CD14-positive monocyte (primary cell): ENCODE data around the gene CFAP92. TPM values are rescaled to one million over a fixed set of nuclear protein-coding genes. Genes with fewer than 3 reads are reported as not detected.

Experiments used
- DNase-seq, 3 donors: peaks; one replicate each; pipeline ENCODE4 v3.0.0-alpha.2; 2011 to 2022
- H2AFZ ChIP-seq: 2 replicates; pipeline ENCODE4 v1.6.0; 2012; ENCODE audit warnings: mild to moderate bottlenecking, low read depth, low read length, inconsistent platforms; ENCODE audit not compliant: insufficient read depth, poor library complexity, severe bottlenecking
- H3K27ac ChIP-seq, 2 donors: 1 replicate in 1 of 2; 2 replicates in 1 of 2; pipeline ENCODE4 v1.5.1; 2012 to 2013; ENCODE audit warnings: low read length in 2 of 2, control low read depth in 1 of 2, inconsistent platforms in 1 of 2, low read depth in 1 of 2, mild to moderate bottlenecking in 1 of 2
- H3K27me3 ChIP-seq, 2 donors: one replicate each; pipeline versions ENCODE4 v1.6.0 to v1.6.1; 2011 to 2013; ENCODE audit warnings: low read length in 2 of 2; ENCODE audit not compliant: control insufficient read depth in 2 of 2, insufficient read depth in 2 of 2
- H3K36me3 ChIP-seq, 2 donors: replicated peaks in 1 of 2; 1 replicate in 1 of 2; 2 replicates in 1 of 2; pipeline versions ENCODE4 v1.5.1 to v1.6.1; 2012 to 2013; ENCODE audit warnings: low read length in 2 of 2, control low read depth in 1 of 2, inconsistent platforms in 1 of 2, mild to moderate bottlenecking in 1 of 2; ENCODE audit not compliant: insufficient read depth in 2 of 2, control insufficient read depth in 1 of 2
- H3K4me1 ChIP-seq, 2 donors: 1 replicate in 1 of 2; 2 replicates in 1 of 2; pipeline versions ENCODE4 v1.5.1 to v1.6.1; 2012 to 2013; ENCODE audit warnings: low read length in 2 of 2, control low read depth in 1 of 2, inconsistent platforms in 1 of 2, mild to moderate bottlenecking in 1 of 2, moderate library complexity in 1 of 2; ENCODE audit not compliant: insufficient read depth in 2 of 2, control insufficient read depth in 1 of 2
- H3K4me2 ChIP-seq: replicated peaks from 2 replicates; pipeline ENCODE3; 2012; ENCODE audit warnings: low read length, moderate library complexity, mild to moderate bottlenecking; ENCODE audit not compliant: poor library complexity, severe bottlenecking; ENCODE audit errors: extremely low read depth
- H3K4me3 ChIP-seq, 3 experiments: fragments of 200-600 bp in 1 of 3; sonication (generic) in 1 of 3; replicated peaks in 1 of 3; 1 replicate in 2 of 3; 2 replicates in 1 of 3; pipeline ENCODE4 v1.5.1; 2011 to 2013; ENCODE audit warnings: low read length in 3 of 3, mild to moderate bottlenecking in 3 of 3, control low read depth in 2 of 3, low read depth in 2 of 3, inconsistent platforms in 1 of 3, moderate library complexity in 1 of 3
- H3K79me2 ChIP-seq: 2 replicates; pipeline ENCODE4 v1.6.0; 2012; ENCODE audit warnings: mild to moderate bottlenecking, control low read depth, inconsistent platforms, low read length, moderate library complexity; ENCODE audit not compliant: insufficient read depth
- H3K9ac ChIP-seq: 2 replicates; pipeline ENCODE4 v1.6.0; 2017; ENCODE audit warnings: low read length, mild to moderate bottlenecking; ENCODE audit not compliant: insufficient read depth, poor library complexity, severe bottlenecking
- H3K9me3 ChIP-seq, 2 donors: replicated peaks in 1 of 2; 1 replicate in 1 of 2; 2 replicates in 1 of 2; pipeline versions ENCODE4 v1.5.1 to v1.6.1; 2012 to 2013; ENCODE audit warnings: low read length in 2 of 2, control low read depth in 1 of 2; ENCODE audit not compliant: control insufficient read depth in 1 of 2, insufficient read depth in 1 of 2
- H4K20me1 ChIP-seq: 2 replicates; pipeline ENCODE4 v1.6.0; 2012; ENCODE audit warnings: mild to moderate bottlenecking, low read length, control low read depth, moderate library complexity; ENCODE audit not compliant: insufficient read depth
- H3K27ac Mint-ChIP-seq, 7 donors: one replicate each; pipeline ENCODE4 v1.8.0; 2020; ENCODE audit warnings: mild to moderate bottlenecking in 7 of 7, mixed read lengths in 7 of 7, moderate library complexity in 6 of 7, inconsistent platforms in 2 of 7
- H3K27me3 Mint-ChIP-seq, 3 donors: one replicate each; pipeline ENCODE4 v1.8.0; 2021 to 2022; ENCODE audit warnings: low read depth in 3 of 3, mild to moderate bottlenecking in 3 of 3, mixed read lengths in 3 of 3, moderate library complexity in 3 of 3, inconsistent platforms in 1 of 3
- H3K36me3 Mint-ChIP-seq, 2 donors: one replicate each; pipeline ENCODE4 v1.8.0; 2020; ENCODE audit warnings: mixed read lengths in 2 of 2, inconsistent platforms in 1 of 2, mild to moderate bottlenecking in 1 of 2
- H3K4me1 Mint-ChIP-seq: one replicate; pipeline ENCODE4 v1.8.0; 2020; ENCODE audit warnings: mild to moderate bottlenecking, mixed read lengths
- H3K4me3 Mint-ChIP-seq, 2 donors: one replicate each; pipeline ENCODE4 v1.8.0; 2020; ENCODE audit warnings: mild to moderate bottlenecking in 2 of 2, mixed read lengths in 2 of 2, moderate library complexity in 1 of 2
- H3K9me3 Mint-ChIP-seq, 7 donors: one replicate each; pipeline ENCODE4 v1.8.0; 2020 to 2022; ENCODE audit warnings: mixed read lengths in 7 of 7, mild to moderate bottlenecking in 6 of 7, moderate library complexity in 6 of 7, inconsistent platforms in 2 of 7
- CTCF ChIP-seq: fragments of 200-600 bp; IDR thresholded peaks from one replicate; pipeline ENCODE4 v1.8.0; 2022; ENCODE audit warnings: antibody characterized with exemption, mild to moderate bottlenecking
- WGBS: methylation state at CpG from one replicate; pipeline ENCODE4 v1.1.5; 2013; ENCODE audit warnings: missing lambda C conversion rate; ENCODE audit not compliant: insufficient coverage; 5-methylcytosine and 5-hydroxymethylcytosine counted together
- intact Hi-C, 2 donors: fragments of 100-400 bp; cut with micrococcal nuclease; formaldehyde crosslinking; loops; one replicate each; pipeline versions ENCODE4 v1.15.0 to v1.15.1; 2023
- polyA plus RNA-seq, 3 donors: library from polyadenylated mRNA; depleted of rRNA in 1 of 3; unstranded in 2 of 3; stranded (reverse) in 1 of 3; fragments of 300-500 nt in 2 of 3; fragments of >200 nt in 1 of 3; fragmentation: Illumina TruSeq in 2 of 3; gene quantifications; 1 replicate in 2 of 3; 2 replicates in 1 of 3; pipeline ENCODE4 v1.2.3, GENCODE V29; 2012 to 2021

Gene CFAP92
- polyA plus RNA-seq, 3 donors, result 0.12 to 0.50 (median 0.19) TPM

GRCh38 chr3:129033633-129034321 is 39.9 kb upstream of the CFAP92 start:
- Histone ChIP-seq H3K4me1 (no peaks in the 10 kb centered on the region), H3K79me2 (no peaks in the 10 kb centered on the region)
- 94% methylated on average over 5 of the region's 12 CpGs for WGBS

GRCh38 chr3:129033151-129033550 is 39.3 kb upstream of the CFAP92 start:
- no peak overlapping the region for H3K27ac ChIP-seq
- peak overlapping the region in 1 of 7 donors; percentile 10 for H3K27ac Mint-ChIP-seq
- no peak overlapping the region for H2AFZ ChIP-seq
- H3K79me2 ChIP-seq, result no peaks in the 10 kb centered on the region
- H3K36me3 Mint-ChIP-seq, result no peaks in the 10 kb centered on the region
- H3K9me3 ChIP-seq, result peaks cover 0 to 6% of the 10 kb centered on the region in 2 donors
- no peak for TF ChIP-seq CTCF
- H3K4me2 ChIP-seq, result no peak overlapping the region
- no peak overlapping the region for H3K4me3 ChIP-seq
- H3K27me3 ChIP-seq, result no peaks in the 10 kb centered on the region
- no peak for DNase-seq
- H4K20me1 ChIP-seq, result no peaks in the 10 kb centered on the region
- no peak overlapping the region for H3K4me3 Mint-ChIP-seq
- H3K4me1 ChIP-seq, result no peaks in the 10 kb centered on the region
- H3K27me3 Mint-ChIP-seq, result peaks cover 1 to 3% (median 3%) of the 10 kb centered on the region in 3 donors
- WGBS, result 100% methylated on average over 3 of the region's 7 CpGs
- no peaks in the 10 kb centered on the region for H3K36me3 ChIP-seq
- no peaks in the 10 kb centered on the region for H3K4me1 Mint-ChIP-seq
- no peak overlapping the region for H3K9ac ChIP-seq
- intact Hi-C loops, result no loop called here
- peaks cover 0 to 6% (median 3%) of the 10 kb centered on the region in 7 donors for H3K9me3 Mint-ChIP-seq

More at GRCh38 chr3:129033633-129034321, 39.9 kb upstream of the CFAP92 start:
- Mint-ChIP-seq H3K9me3 (peaks cover 0 to 6% (median 3%) of the 10 kb centered on the region in 7 donors), H3K36me3 (no peaks in the 10 kb centered on the region), H3K27ac (no peak overlapping the region), H3K4me3 (no peak overlapping the region), H3K4me1 (no peaks in the 10 kb centered on the region), H3K27me3 (peaks cover 1 to 3% (median 2%) of the 10 kb centered on the region in 3 donors)
- no peaks in the 10 kb centered on the region for H3K36me3 ChIP-seq
- no peak overlapping the region for H2AFZ ChIP-seq
- no peak for TF ChIP-seq CTCF
- intact Hi-C loops, result no loop called here
- no peaks in the 10 kb centered on the region for H3K27me3 ChIP-seq
- H3K9me3 ChIP-seq, result peaks cover 0 to 6% of the 10 kb centered on the region in 2 donors
- no peak overlapping the region for H3K4me3 ChIP-seq
- no peak for DNase-seq
- H3K9ac ChIP-seq, result no peak overlapping the region
- H4K20me1 ChIP-seq, result no peaks in the 10 kb centered on the region
- no peak overlapping the region for H3K27ac ChIP-seq
- no peak overlapping the region for H3K4me2 ChIP-seq
